Brain microvascular endothelial cell (primary cell): ENCODE measurements around the gene LRRC36.

Source experiments
- DNase-seq: peaks from one replicate; pipeline ENCODE4 v3.0.0-alpha.2; 2020
- H3K27ac ChIP-seq: fragments of 250-450 bp; sonication (Bioruptor Pico); 2 replicates; pipeline ENCODE4 v1.5.1; 2020; ENCODE audit warnings: mild to moderate bottlenecking, moderate library complexity
- H3K27me3 ChIP-seq: fragments of 250-450 bp; sonication (Bioruptor Pico); replicated peaks from 2 replicates; pipeline ENCODE4 v1.5.1; 2020; ENCODE audit warnings: mild to moderate bottlenecking
- H3K36me3 ChIP-seq: fragments of 250-450 bp; sonication (Bioruptor Pico); replicated peaks from 2 replicates; pipeline ENCODE4 v1.5.1; 2020; ENCODE audit warnings: mild to moderate bottlenecking
- H3K4me3 ChIP-seq: 2 replicates; pipeline ENCODE4 v1.5.1; 2011; ENCODE audit warnings: low read depth, mild to moderate bottlenecking, control low read depth, low read length, moderate library complexity
- in situ Hi-C: cut with HindIII; loops from 2 replicates; pipeline ENCODE4 v1.10.0; 2017; ENCODE audit warnings: low sequenced_read_pairs, low pct_ligation_motif_present
- TF ChIP-seq, protein P1 (sequence below): IDR thresholded peaks from 2 replicates; pipeline ENCODE4 v1.5.1; 2011; ENCODE audit warnings: low read depth, mild to moderate bottlenecking, moderate library complexity, low read length, control low read depth, inconsistent platforms; ENCODE audit errors: missing control alignments

Gene LRRC36

GRCh38 chr16:67279296-67280089 lies 47.1 kb upstream of the LRRC36 start, which contains the start of gene PLEKHG4:
PLEKHG4 (plus strand) TSS chr16:67279532; CDS start chr16:67280045, 513 bp downstream.
- Histone ChIP-seq H3K27ac (peak within 1 kb of the TSS; percentile 64), H3K4me3 (peak within 1 kb of the TSS; percentile 48), H3K36me3 (no peaks in the 10 kb centered on the region), H3K27me3 (no peaks in the 10 kb centered on the region)
- in situ Hi-C loops: no loop called here
- peak; percentile 32 for DNase-seq
- TF ChIP-seq, protein P1, sequence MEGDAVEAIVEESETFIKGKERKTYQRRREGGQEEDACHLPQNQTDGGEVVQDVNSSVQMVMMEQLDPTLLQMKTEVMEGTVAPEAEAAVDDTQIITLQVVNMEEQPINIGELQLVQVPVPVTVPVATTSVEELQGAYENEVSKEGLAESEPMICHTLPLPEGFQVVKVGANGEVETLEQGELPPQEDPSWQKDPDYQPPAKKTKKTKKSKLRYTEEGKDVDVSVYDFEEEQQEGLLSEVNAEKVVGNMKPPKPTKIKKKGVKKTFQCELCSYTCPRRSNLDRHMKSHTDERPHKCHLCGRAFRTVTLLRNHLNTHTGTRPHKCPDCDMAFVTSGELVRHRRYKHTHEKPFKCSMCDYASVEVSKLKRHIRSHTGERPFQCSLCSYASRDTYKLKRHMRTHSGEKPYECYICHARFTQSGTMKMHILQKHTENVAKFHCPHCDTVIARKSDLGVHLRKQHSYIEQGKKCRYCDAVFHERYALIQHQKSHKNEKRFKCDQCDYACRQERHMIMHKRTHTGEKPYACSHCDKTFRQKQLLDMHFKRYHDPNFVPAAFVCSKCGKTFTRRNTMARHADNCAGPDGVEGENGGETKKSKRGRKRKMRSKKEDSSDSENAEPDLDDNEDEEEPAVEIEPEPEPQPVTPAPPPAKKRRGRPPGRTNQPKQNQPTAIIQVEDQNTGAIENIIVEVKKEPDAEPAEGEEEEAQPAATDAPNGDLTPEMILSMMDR: peak; percentile 43

DNA sequence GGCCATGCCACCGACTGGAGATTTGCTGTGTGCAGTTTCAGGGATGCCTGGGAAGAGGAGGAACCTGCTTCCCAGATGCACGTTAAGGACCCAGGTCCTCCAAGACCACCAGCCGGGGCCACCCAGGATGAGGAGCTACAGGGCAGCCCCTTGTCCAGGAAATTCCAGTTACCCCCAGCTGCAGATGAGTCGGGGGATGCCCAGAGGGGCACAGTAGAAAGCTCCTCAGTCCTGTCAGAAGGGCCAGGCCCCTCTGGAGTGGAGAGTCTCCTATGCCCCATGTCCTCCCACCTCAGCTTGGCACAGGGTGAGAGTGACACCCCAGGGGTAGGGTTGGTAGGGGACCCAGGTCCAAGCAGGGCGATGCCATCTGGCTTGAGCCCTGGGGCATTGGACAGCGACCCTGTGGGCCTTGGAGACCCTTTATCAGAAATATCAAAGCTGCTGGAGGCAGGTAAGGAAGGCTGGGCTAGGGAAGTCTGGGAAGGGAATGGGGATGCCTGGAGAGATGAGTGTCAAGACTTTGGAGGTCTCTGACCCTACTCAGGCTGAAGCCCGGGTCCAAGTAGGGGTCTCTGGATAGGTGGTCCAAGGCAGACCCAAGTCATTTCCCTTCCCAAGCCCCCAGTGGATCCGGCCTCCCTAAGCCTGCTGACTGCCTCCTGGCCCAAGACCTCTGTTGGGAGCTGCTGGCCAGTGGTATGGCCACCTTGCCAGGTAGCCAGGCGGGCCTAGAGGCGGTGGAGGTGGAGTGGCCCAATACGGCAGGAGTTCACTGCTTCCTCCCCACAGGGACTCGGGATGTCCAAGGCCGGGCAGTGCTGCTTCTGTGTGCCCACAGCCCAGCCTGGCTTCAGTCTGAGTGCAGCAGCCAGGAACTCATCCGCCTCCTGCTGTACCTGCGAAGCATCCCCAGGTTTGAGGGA lies 46.3 kb upstream of the LRRC36 start:
- no peak overlapping the region for H3K4me3 ChIP-seq
- H3K36me3 ChIP-seq: no peaks in the 10 kb centered on the region
- no peak overlapping the region for H3K27ac ChIP-seq
- in situ Hi-C loops: no loop called here
- no peak for DNase-seq
- no peaks in the 10 kb centered on the region for H3K27me3 ChIP-seq
- TF ChIP-seq, protein P1: no peak

DNA sequence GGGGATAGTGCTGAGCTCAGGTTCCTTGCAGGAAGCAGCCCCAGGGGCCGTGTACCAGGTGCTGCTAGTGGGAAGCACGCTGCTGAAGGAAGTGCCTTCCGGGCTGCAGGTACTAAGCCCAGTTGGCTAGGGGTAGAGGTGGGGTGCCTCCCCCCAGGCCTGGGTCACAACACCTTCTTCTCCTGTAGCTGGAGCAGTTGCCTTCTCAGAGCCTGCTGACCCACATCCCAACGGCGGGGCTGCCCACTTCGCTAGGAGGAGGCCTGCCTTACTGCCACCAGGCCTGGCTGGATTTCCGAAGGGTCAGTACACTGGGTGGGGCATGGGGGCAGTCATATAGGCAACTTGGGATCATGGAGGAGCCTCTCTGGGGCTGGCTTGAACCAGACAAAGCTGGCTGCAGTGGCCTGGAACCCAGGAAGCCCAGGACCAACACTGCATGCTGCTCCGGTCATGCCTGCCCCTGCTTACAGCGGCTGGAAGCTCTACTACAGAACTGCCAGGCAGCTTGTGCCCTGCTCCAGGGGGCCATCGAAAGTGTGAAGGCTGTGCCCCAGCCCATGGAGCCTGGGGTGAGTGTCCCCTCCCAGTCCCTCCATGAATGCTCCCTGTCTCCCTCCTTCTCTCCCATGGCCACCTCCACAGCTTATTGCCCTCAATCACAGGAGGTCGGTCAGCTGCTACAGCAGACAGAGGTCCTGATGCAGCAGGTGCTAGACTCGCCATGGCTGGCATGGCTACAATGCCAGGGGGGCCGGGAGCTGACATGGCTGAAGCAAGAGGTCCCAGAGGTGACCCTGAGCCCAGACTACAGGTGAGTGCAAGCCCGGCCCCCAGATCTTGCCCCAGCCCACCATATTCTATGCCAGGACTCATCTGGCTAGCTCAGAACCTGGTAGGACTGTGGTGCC lies 44.8 kb upstream of the LRRC36 start:
- TF ChIP-seq, protein P1: no peak
- in situ Hi-C loops: no loop called here
- no peaks in the 10 kb centered on the region for H3K36me3 ChIP-seq
- no peaks in the 10 kb centered on the region for H3K27me3 ChIP-seq
- no peak for DNase-seq
- no peak overlapping the region for H3K4me3 ChIP-seq
- H3K27ac ChIP-seq: no peak overlapping the region

GRCh38 chr16:67282447-67282805 lies 44.2 kb upstream of the LRRC36 start:
- no peaks in the 10 kb centered on the region for H3K27me3 ChIP-seq
- TF ChIP-seq, protein P1: no peak
- in situ Hi-C loops: no loop called here
- DNase-seq: no peak
- no peak overlapping the region for H3K4me3 ChIP-seq
- no peaks in the 10 kb centered on the region for H3K36me3 ChIP-seq
- no peak overlapping the region for H3K27ac ChIP-seq

GRCh38 chr16:67283039-67283825 lies 43.4 kb upstream of the LRRC36 start:
- no peaks in the 10 kb centered on the region for H3K36me3 ChIP-seq
- H3K4me3 ChIP-seq: no peak overlapping the region
- TF ChIP-seq, protein P1: peak; percentile 24

More at GRCh38 chr16:67283039-67283825, 43.4 kb upstream of the LRRC36 start:
- peak; percentile 26 for DNase-seq
- Histone ChIP-seq H3K27me3 (no peaks in the 10 kb centered on the region), H3K27ac (no peak overlapping the region)
- in situ Hi-C loops: no loop called here
